NCI-H1694 treated with DMSO at 0.1 percent for 48 hours (cell line): Measurements from ENCODE around the gene AP5Z1.

Experiments used
- DNase-seq: peaks from one replicate; lab custom pipeline; 2025; lab: John Stamatoyannopoulos, UW

The AP5Z1 gene

GRCh38 chr7:4775250-4775847 is at the start of gene AP5Z1:
Gene AP5Z1, plus strand, starts transcription at chr7:4775623. Its CDS starts 93 bp downstream, at chr7:4775716.
- peak; percentile 87 for DNase-seq

DNA sequence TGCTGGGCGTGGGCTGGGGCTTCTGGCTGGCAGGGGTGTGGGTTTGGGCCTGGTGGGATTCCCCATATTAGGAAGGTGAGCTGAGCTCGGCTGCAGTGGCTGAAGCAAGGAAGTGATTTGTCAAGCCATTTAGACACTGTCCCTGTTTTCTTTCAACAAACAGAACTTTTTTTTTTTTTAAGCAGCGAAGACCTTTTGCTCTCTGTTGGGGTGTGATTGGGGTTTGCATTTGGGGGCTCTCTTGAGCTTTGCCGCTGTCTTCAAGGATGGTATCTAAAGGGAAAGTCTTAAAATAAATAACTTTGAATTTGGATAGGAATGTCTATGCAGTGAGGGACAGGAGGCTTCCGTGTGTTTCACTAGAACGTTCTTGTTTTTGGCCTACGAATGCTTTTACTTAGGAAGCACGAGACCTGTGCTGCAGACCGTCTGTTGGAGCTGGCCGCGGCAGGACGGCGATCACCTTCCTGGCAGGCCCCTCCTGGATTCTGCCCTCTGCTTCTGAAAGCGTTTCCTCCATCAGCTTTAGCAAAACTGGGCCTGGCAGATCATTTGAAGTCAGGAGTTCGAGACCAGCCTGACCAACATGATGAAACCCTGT is 49.5 kb upstream of the AP5Z1 start:
- no peak for DNase-seq

DNA sequence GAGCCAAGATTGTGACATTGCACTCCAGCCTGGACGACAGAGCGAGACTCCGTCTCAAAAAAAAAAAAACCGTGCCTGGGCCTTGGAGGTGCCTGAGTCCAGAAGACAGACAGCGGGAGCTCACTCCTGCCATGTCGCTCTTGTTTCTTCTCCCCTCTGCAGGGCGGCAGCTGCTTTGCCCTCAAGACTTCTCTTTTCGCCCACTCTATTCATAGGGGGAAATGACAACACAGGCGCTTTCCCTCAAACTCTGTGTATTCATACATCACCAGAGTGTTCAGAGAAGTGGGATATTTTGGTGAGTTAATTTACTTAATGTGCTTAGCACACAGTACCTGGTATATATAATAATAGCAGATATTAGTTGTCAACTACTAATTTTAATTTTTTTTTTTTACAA is 48.9 kb upstream of the AP5Z1 start:
- no peak for DNase-seq

DNA sequence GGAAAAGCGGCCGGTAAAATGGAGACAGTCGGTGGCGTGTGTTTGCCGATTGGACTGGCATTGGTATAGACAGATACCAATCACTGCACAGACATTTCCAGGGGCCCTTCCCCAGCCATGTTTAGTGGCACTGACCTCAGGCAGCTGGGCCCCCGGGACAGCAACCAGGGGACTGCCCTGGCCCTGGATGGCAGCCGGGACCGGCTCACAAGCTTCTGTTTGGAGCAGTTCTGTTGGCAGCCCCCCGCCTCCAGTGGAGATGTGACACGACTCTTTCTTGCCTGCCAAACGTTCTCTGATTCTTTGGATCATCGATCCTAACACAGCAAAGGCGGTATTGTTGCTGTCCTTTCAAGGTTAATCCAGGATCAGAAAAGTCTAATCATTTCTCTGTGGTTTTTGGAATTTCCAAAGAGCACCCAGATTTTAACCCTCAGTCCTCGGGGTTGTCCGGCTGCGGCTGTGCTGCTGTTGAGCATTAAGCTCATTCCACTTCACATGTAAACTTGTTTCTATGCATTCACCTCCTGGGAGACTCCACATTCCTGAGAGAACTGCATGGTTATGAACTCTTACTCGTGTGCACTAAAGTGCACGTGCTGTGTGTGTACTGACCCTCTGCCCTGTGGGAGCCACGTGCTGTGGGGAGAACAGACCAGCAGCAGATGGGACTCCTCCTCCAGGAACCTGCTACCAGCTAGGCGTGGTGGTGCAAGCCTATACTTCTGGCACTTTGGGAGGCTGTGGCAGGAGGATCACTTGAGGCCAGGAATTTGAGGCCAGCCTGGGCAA is 47.3 kb upstream of the AP5Z1 start:
- DNase-seq = no peak

GRCh38 chr7:4729266-4729665 is 46.2 kb upstream of the AP5Z1 start:
- no peak for DNase-seq

DNA sequence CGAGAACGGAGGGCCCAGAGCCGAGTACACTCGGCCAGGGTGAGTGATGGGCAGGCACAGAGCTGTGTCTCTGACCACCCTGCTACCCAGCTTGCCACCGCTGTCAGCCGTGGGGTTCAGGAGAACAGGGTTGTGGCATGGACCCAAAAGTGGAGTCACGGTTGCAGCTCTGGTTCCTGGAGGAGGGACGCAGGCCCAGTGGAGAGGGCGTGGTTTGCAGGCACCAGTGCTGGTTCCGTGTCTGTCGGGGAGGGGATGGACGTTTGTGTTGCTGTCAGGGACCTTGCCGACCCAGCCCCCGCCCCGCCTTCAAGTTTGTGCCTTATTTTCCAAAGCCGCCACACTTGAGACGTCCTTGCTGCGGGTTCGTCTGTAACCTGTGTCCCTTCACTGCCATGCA is 45.1 kb upstream of the AP5Z1 start:
- no peak for DNase-seq

DNA sequence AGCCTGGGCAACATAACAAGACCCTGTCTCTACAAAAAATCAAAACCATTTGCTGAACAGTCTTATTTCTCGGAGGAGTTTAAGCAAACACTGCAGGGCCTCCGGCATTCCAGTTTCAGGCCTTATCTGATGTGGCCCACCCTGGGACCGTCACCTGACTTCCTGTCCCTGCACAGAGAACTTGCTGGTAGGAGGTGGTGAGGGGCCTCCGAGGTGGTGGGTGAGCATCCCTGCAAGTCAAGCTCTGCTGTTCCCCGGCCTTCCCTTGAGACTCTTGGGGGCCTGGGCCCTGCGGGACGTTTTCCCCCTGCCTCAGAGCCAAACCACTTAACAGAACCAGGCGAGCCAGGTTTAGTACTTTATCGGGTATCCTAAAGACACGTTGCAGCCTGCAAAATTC is 44.5 kb upstream of the AP5Z1 start:
- no peak for DNase-seq

GRCh38 chr7:4731803-4732202 is 43.6 kb upstream of the AP5Z1 start:
- no peak for DNase-seq

DNA sequence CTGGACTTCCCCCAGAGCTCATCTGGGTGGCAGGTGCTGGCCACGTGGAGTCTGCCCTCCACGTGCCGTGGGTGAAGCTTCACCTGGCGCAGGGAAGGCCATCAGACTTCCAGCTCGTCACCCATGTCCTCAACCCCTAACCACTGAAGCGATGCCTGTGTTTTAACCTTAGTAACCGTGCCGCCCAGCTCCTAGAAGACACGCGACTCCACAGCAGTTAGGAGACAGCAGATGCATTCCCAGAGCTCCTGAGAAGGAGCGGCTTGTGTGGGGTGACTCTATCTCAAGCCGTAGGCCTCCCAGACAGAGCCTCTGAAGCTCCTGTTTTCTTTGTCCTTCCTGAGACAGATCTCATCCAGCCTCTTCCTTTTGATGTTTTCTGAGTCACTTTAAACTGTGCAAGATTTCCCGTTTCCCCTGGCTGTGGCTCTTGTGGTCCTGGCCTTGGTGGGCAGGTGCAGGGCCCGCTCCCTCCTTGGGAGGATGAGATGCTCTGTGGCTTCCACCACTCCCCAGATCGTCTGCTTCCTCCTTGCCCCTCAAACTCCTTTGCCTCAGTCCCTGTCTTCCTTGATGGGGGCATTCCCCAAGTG is 41.4 kb upstream of the AP5Z1 start:
- no peak for DNase-seq

DNA sequence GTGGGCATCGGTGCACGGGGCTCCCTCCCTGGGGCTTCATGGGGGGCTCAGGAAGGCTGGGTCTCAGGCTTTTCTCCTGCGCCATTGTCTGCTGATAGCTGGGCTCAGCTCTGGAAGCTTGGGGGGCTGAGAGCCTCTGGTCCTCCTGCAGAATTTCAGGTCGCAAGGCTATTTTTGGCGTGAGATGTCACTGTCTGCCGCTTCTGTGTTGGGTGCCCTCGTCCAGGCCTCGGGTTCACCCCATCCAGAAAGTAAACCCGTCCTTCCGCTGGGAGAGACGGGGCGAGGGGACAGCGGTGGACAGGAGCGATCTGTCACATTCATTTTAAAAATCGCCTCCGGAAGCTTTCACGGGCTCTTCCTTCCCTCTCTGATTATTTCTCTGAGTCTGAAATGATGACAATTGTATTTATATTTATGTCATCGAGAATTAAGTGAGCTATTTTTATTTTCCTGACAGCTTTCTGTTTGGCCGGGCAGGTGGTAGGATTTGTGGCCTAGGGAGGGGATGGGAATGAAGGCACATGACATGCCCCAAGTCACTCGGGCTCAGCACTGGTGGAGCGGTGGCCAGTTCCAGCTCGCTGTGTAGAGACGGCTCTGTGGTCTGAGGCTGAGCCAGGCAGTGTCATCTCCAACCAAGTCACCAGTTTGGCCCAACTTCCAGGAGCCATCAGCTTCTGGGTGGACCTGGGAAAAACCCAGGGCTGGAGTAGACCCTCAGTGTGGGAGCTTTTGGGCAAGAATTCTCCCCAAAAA is 40.7 kb upstream of the AP5Z1 start:
- no peak for DNase-seq

DNA sequence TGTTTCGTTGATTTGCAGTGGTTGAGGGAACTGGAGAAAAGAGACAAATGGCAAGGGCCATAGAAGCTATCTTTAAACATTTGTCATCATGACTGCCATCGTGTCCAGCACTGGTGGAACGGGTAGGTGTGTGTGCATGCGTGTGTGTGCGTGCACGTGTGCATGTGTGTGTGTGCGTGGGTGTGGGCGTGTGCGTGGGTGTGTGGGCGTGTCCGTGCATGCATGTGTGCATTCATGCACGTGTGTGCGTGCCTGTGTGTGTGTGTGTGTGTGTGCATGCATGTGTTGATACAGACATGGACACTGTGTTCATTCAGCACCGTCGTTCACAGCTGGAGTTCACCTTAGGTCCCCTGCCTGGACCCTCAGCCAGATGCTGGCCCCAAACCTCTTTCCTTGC is 38.1 kb upstream of the AP5Z1 start:
- DNase-seq = no peak

DNA sequence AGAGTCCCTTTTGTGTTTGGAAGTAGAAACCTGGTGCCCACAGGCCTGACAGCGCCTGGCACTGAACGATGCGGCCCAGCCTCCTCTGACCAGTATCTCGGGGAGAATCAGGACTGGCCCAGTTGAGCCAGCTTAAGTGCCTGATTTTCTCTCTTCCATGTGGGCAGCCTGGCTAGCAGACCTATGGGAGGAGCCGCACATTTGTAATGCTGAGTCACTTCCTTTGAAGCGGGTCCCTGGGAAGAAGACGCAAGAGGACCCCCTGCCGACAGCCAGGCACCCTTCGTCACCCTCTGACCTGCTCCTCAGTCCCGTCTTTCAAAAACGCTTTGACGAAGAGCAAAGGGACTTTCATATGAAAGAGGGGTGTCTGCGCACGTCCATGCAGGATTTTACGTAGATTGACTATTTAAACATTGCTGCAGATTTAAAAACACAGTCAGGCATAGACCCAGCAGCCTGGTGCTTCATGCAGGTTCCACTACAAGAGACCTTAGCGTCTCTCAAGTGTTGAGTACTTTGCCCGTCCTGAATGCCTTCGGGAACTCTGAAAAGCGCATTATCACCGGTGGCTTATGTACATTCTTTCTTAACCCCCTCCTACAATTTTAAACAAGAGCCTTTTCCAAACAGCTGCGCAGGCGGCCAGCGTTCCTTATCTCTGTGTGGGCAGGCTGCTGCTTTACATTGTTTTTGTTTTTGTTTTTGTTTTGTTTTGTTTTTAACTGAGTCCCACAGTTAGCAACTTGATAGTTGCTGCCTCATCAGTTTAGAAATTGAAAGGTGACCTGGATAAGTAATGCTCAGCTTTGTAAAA is 36.5 kb upstream of the AP5Z1 start:
- DNase-seq = no peak

DNA sequence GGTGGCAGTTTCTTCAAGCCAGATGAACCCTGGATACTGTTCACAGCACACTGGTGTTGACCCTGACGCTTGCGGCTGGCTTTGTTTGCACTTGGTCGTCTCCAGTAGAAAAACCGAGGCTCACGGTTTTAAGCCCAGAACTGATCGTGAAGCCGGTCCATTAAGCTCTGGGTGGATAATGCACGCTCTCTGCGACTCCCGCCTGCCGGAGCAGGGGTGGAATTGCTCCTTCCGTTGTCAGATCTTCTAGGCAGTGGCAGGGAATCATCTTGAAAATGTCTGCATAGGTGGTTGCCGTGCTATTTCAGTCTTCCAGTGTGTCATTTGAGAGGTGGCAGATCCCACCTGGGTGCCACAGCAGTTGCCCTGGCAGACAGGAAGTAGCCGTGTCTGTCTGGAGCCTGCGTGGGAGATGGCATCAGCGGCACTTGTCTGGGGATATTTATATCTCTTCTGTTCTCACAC is 35.9 kb upstream of the AP5Z1 start:
- DNase-seq = no peak

- no peak for DNase-seq
Observed at GRCh38 chr7:4740796-4741195, 34.6 kb upstream of the AP5Z1 start.

- no peak for DNase-seq
Observed at GRCh38 chr7:4742051-4742573, 33.3 kb upstream of the AP5Z1 start.

DNA sequence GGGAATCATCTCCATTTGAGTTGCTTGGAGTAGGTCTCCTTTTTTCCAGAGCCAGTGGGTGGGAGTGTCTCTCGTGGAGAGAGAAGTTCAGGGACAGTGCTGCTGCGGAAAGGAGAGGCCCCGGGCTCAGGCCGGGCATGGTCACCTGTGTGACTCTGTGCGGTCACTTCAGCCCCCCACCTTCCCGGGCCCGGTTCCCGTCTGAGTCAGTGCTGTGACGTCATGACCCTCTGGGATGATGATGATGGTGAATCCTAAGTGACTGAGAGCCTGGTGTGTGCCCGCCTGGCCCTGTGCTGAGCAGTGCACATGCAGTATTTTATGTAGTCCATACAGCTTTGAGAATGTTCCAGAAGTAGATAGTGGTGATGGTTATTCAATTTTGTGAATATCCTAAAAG is 32.6 kb upstream of the AP5Z1 start:
- no peak for DNase-seq

- DNase-seq = peak; percentile 90
Observed at GRCh38 chr7:4744391-4745264, 30.8 kb upstream of the AP5Z1 start.

DNA sequence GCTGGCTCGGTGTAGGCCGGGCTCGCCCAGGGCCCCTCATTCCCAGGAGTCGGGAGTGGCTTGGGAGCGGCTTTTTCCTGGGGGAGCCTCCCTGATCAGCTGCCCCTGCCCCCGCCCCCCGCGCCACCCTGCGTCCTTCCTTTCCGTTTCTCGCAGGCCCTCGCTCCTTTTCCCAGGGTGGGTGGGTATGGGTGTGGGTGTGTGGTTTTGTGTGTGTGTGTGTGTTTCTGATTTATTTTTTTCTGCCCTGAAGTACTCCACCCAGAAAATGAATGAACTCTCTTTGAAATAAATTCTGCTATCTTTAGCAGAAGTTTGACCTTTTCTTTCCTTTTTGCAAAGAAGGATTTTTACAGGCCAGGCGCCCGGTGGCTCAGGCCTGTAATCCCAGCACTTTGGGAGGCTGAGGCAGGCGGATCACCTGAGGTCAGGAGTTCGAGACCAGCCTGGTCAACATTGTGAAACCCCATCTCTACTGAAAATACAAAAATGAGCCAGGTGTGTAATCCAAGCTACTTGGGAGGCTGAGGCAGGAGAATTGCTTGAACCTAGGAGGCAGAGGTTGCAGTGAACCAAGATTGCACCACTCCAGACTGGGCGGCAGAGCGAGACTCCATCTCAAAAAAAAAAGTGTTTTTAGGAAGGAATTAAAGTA is 30.0 kb upstream of the AP5Z1 start:
- no peak for DNase-seq
